Tibial nerve (tissue), 4 donors: ENCODE results near the gene TBC1D22A. TPM values are rescaled to one million over a fixed set of nuclear protein-coding genes. Genes with fewer than 3 reads are reported as not detected.

Experiments
- DNase-seq, 2 donors: peaks; one replicate each; pipeline ENCODE4 v3.0.0-alpha.2; 2019; ENCODE audit warnings: low spot score in 2 of 2
- H3K27ac ChIP-seq, 4 donors: fragments of 200-600 bp; sonication (generic) in 3 of 4; one replicate each; pipeline ENCODE4 v1.5.1; 2017 to 2019; ENCODE audit warnings: mild to moderate bottlenecking in 1 of 4
- H3K27me3 ChIP-seq, 2 donors: fragments of 200-600 bp; sonication (generic) in 1 of 2; one replicate each; pipeline versions ENCODE4 v1.5.1 to v1.6.0; 2017 to 2019
- H3K36me3 ChIP-seq, 3 donors: fragments of 200-600 bp; sonication (generic); one replicate each; pipeline ENCODE4 v1.5.1; 2018 to 2019
- H3K4me1 ChIP-seq, 4 donors: fragments of 200-600 bp; sonication (generic) in 3 of 4; one replicate each; pipeline ENCODE4 v1.5.1; 2017 to 2019
- H3K4me3 ChIP-seq, 4 donors: fragments of 200-600 bp; sonication (generic) in 3 of 4; one replicate each; pipeline ENCODE4 v1.5.1; 2017 to 2019; ENCODE audit warnings: mild to moderate bottlenecking in 1 of 4, moderate library complexity in 1 of 4
- H3K9me3 ChIP-seq, 4 donors: fragments of 200-600 bp; sonication (generic) in 3 of 4; one replicate each; pipeline ENCODE4 v1.5.1; 2017 to 2019
- EP300 ChIP-seq, 2 donors: sonication (generic); formaldehyde crosslinking; IDR thresholded peaks; one replicate each; pipeline ENCODE4 v1.6.1; 2017; ENCODE audit warnings: antibody characterized with exemption in 2 of 2, mild to moderate bottlenecking in 1 of 2
- POLR2A ChIP-seq, 2 donors: fragments of 450-650 bp; IDR thresholded peaks; one replicate each; pipeline ENCODE4 v1.6.1; 2017; ENCODE audit warnings: antibody characterized with exemption in 2 of 2, mild to moderate bottlenecking in 2 of 2, moderate library complexity in 2 of 2
- WGBS, 2 donors: methylation state at CpG; one replicate each; pipeline ENCODE4 v1.1.5; 2018; 5-methylcytosine and 5-hydroxymethylcytosine counted together
- total RNA-seq, 4 donors: library from RNA; depleted of rRNA; stranded (reverse); fragments of >200 nt; gene quantifications; one replicate each; pipeline ENCODE4 v1.1.0, GENCODE V29; 2016
- TF ChIP-seq, protein P1 (sequence below), 5 experiments: fragments of 200-600 bp in 3 of 5; fragments of 450-650 bp in 2 of 5; sonication (generic) in 3 of 5; IDR thresholded peaks; one replicate each; pipeline ENCODE4 v1.5.1; 2016 to 2019; ENCODE audit warnings: antibody characterized with exemption in 5 of 5, mild to moderate bottlenecking in 3 of 5, moderate library complexity in 2 of 5

The TBC1D22A gene
- total RNA-seq, 4 donors from 2014 or later, result 27.3 to 35.4 (median 29.3) TPM

DNA sequence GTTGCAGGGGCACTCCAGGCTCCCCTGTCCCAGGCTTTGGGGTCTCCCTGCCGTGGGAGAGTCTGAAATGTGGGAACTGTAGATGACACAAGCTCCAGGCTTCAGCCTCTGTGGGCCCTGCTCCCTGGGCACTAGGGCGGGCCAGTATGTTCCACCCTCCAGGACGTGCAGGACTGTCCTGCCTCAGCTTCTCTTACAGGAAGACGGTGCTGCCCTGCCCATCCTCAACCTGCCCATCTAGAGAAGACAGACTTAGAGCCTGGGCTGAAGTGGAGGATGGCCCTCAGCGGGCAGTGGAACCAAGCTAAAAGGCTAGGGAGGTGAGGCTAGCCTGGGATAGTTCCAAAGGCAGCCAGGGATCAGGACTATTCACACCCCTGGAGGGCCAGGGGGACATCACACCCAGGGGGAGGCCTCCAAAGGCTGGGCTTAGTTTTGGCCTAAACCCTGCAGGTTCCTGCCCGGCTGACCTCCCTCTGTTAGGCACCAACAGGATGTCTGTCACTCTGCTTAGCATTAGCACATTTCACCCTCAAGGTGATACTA, 20.4 kb upstream of the TBC1D22A start:
- H3K4me3 ChIP-seq, result no peak overlapping the region
- H3K9me3 ChIP-seq, result no peaks in the 10 kb centered on the region
- no peak for DNase-seq
- H3K27ac ChIP-seq, result no peak overlapping the region
- peaks cover 0 to under 1% of the 10 kb centered on the region in 2 donors for H3K27me3 ChIP-seq
- H3K36me3 ChIP-seq, result no peaks in the 10 kb centered on the region
- no peak for TF ChIP-seq POLR2A (IDR thresholded peaks at IDR 0.05)
- no peak for TF ChIP-seq EP300 (IDR thresholded peaks at IDR 0.05)
- TF ChIP-seq, protein P1, sequence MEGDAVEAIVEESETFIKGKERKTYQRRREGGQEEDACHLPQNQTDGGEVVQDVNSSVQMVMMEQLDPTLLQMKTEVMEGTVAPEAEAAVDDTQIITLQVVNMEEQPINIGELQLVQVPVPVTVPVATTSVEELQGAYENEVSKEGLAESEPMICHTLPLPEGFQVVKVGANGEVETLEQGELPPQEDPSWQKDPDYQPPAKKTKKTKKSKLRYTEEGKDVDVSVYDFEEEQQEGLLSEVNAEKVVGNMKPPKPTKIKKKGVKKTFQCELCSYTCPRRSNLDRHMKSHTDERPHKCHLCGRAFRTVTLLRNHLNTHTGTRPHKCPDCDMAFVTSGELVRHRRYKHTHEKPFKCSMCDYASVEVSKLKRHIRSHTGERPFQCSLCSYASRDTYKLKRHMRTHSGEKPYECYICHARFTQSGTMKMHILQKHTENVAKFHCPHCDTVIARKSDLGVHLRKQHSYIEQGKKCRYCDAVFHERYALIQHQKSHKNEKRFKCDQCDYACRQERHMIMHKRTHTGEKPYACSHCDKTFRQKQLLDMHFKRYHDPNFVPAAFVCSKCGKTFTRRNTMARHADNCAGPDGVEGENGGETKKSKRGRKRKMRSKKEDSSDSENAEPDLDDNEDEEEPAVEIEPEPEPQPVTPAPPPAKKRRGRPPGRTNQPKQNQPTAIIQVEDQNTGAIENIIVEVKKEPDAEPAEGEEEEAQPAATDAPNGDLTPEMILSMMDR (IDR thresholded peaks at IDR 0.05), result no peak
- peaks cover 0 to 29% (median 13%) of the 10 kb centered on the region in 4 donors for H3K4me1 ChIP-seq
- WGBS, 2 donors, result 78 to 91% methylated on average over 4 to 5 of the region's 6 CpGs

DNA sequence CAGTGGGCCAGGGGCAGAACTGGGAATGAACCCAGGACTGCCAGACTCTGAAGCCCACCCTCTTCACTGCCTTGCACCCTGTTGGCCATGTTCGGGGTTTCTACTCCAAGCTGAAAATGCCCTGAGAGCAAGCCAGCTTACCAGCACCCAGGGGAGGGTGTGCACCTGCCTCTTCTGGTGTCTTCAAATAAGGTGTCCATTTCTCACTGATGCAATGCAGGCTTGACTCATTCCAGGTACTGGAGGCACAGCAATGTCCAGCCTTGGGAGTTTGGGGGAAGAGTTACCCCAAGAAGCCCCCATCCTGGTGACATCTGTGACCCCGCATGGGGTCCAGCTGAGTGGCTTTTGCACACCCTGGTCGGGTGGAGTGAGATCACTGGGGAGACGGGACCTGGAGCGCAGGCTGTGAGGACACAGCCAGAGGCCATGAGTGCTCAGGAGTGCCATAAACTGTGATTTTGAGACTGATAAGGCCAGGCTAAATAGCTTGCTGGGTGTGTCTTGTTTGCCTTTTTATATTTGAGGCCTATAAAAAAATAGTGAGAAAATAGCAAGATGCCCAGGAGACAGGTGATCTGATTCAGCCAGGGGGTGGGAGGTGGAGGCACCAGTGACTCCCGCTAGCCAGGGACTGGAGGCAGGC, 19.8 kb upstream of the TBC1D22A start:
- TF ChIP-seq EP300 (IDR thresholded peaks at IDR 0.05), result no peak
- no peak for TF ChIP-seq POLR2A (IDR thresholded peaks at IDR 0.05)
- TF ChIP-seq, protein P1 (IDR thresholded peaks at IDR 0.05), result no peak
- Histone ChIP-seq H3K4me3 (no peak overlapping the region), H3K9me3 (no peaks in the 10 kb centered on the region), H3K27ac (no peak overlapping the region), H3K36me3 (no peaks in the 10 kb centered on the region), H3K27me3 (peaks cover 0 to 7% of the 10 kb centered on the region in 2 donors), H3K4me1 (peaks cover 0 to 26% (median 12%) of the 10 kb centered on the region in 4 donors)
- 61 to 86% methylated on average over 6 of the region's 6 CpGs for WGBS, 2 donors
- DNase-seq, result no peak

DNA sequence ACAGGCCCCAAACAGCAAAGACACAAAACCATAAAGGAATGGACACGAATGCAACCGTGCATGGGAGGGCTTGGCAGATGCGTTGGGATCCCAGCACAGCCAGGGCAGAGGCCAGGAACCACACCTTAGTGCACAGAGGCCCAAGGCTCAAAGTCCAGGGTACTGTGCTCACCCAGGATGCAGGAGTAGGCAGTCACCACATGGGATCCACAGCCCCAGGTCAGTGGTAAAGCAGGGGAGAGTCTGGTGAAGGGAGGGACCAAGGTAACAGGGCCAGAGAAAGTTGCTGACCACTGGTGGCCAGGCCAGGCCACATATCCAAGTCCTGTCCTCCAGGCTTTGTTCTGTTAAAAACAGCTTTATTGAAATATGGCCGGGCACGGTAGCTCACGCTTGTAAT, 17.9 kb upstream of the TBC1D22A start:
- H3K9me3 ChIP-seq, result no peaks in the 10 kb centered on the region
- peaks cover 0 to 15% of the 10 kb centered on the region in 2 donors for H3K27me3 ChIP-seq
- no peak for TF ChIP-seq POLR2A (IDR thresholded peaks at IDR 0.05)
- no peak for TF ChIP-seq EP300 (IDR thresholded peaks at IDR 0.05)
- TF ChIP-seq, protein P1 (IDR thresholded peaks at IDR 0.05), result no peak
- WGBS, 2 donors, result 93% methylated on average over 6 of the region's 6 CpGs
- H3K36me3 ChIP-seq, result no peaks in the 10 kb centered on the region
- no peak overlapping the region for H3K4me3 ChIP-seq
- no peak overlapping the region for H3K27ac ChIP-seq
- DNase-seq, result no peak
- peaks cover 0 to 19% (median 6%) of the 10 kb centered on the region in 4 donors for H3K4me1 ChIP-seq

DNA sequence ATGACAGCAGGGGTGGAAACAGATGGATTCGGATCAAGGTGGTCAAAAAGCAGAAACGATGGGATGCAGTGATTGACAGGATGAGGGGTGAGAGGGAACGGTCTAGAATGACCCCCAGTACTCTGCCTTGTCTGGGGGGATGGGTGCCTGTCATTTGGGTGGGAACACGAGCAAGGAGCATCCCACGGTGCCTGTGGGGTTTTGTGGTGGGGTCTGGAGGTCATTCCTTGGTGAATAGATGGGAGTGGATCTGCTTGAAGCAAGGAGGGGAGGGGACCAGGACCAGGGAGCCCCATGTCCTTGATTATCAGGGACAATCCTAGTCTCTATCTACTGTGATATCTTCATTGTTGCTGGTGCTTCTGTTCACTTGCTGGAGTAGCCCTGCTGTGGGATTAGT, 16.3 kb upstream of the TBC1D22A start:
- no peaks in the 10 kb centered on the region for H3K9me3 ChIP-seq
- H3K27ac ChIP-seq, result no peak overlapping the region
- no peak for DNase-seq
- no peak for TF ChIP-seq EP300 (IDR thresholded peaks at IDR 0.05)
- TF ChIP-seq, protein P1 (IDR thresholded peaks at IDR 0.05), result no peak
- no peak for TF ChIP-seq POLR2A (IDR thresholded peaks at IDR 0.05)
- WGBS, 2 donors, result 56 to 69% methylated on average over 5 of the region's 5 CpGs
- no peak overlapping the region for H3K4me3 ChIP-seq
- H3K4me1 ChIP-seq, result peaks cover 0 to 20% (median 19%) of the 10 kb centered on the region in 4 donors
- no peaks in the 10 kb centered on the region for H3K36me3 ChIP-seq
- H3K27me3 ChIP-seq, result peaks cover 0 to 15% of the 10 kb centered on the region in 2 donors

DNA sequence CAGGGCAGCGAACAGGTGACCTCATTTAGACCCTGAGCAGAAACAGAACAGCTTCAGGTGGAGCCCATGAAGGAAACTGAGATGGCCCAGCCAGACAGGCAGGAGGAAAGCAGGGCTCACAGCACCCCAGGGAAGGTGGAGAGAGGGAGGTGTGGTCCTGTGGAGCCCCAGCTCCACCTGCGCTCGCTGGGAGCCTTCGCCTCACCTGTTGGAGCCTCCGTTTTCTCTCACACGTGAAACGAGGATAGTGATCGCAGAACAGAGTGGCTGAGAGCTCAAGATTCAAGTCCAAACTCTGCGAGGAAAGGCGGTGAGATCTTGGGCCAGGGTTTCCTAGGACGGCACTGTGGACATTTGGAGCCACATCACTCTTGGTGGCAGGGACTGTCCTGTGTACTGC, 15.8 kb upstream of the TBC1D22A start:
- Histone ChIP-seq H3K27me3 (peaks cover 0 to 15% of the 10 kb centered on the region in 2 donors), H3K4me1 (peaks cover 0 to 25% (median 22%) of the 10 kb centered on the region in 4 donors), H3K4me3 (no peak overlapping the region), H3K27ac (no peak overlapping the region), H3K9me3 (no peaks in the 10 kb centered on the region), H3K36me3 (no peaks in the 10 kb centered on the region)
- TF ChIP-seq EP300 (IDR thresholded peaks at IDR 0.05) (no peak), POLR2A (IDR thresholded peaks at IDR 0.05) (no peak)
- TF ChIP-seq, protein P1 (IDR thresholded peaks at IDR 0.05), result no peak
- WGBS, 2 donors, result 78 to 80% methylated on average over 11 of the region's 11 CpGs
- DNase-seq, result no peak
